GM12891 (cell line): ENCODE results near the gene UNCX.

Source experiments
- DNase-seq: peaks from one replicate; pipeline ENCODE4 v3.0.0; 2011; ENCODE audit warnings: low spot score; ENCODE audit not compliant: insufficient read length
- FAIRE-seq: peaks from 2 replicates; lab custom pipeline; 2011; peaks lifted over from hg19 to GRCh38; lab: Jason Lieb, UNC
- PAX5 ChIP-seq: IDR thresholded peaks from 2 replicates; pipeline ENCODE4 v1.6.1; 2011; ENCODE audit warnings: low read length, moderate library complexity, mild to moderate bottlenecking; ENCODE audit not compliant: insufficient read depth, severe bottlenecking
- POLR2A ChIP-seq: IDR thresholded peaks from 2 replicates; pipeline ENCODE4 v1.6.1; 2011; ENCODE audit warnings: low read depth, low read length, control low read depth
- POLR2AphosphoS5 ChIP-seq: IDR thresholded peaks from 2 replicates; pipeline ENCODE4 v1.6.1; 2011; ENCODE audit warnings: low read depth, low read length, control low read depth
- POU2F2 ChIP-seq: IDR thresholded peaks from 2 replicates; pipeline ENCODE4 v1.6.1; 2011; ENCODE audit warnings: low read depth, mild to moderate bottlenecking, control low read depth, low read length, moderate library complexity
- SPI1 ChIP-seq: IDR thresholded peaks from 2 replicates; pipeline ENCODE4 v1.6.1; 2011; ENCODE audit warnings: low read depth, low read length, control low read depth
- TAF1 ChIP-seq: IDR thresholded peaks from 2 replicates; pipeline ENCODE4 v1.6.1; 2011; ENCODE audit warnings: low read depth, low read length, control low read depth

The UNCX gene

DNA sequence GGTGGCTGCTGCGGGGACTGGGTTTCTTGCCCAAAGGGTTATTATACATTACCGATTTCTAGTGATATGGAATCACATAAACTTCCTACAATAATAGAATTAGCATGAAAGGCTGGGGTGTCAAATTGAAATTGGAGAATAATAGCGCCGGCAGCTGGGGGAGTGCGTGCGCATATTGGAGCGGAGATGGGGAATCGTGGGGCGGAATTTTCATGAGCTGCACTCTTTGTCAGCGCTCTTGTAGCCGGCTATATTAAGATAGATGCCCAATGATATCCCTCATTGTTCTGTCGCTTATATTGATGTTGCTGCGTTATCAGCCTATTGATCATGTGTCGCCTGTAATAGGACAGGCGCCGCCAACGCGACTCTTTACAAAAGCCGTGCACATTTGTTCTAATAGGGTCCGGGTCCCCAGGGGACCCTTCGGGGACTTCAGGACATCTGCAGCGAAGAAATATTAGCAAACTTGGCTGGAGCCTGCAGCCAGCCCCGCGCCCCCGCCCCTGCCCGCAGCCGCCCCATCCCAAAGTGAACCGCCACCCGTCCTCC, 5.1 kb downstream of the UNCX start:
- no peak for TF ChIP-seq POLR2AphosphoS5
- no peak for TF ChIP-seq POU2F2
- TF ChIP-seq SPI1, result no peak
- TF ChIP-seq PAX5, result no peak
- TF ChIP-seq POLR2A, result no peak
- no peak for TF ChIP-seq TAF1
- FAIRE-seq (no peak), DNase-seq (no peak)

DNA sequence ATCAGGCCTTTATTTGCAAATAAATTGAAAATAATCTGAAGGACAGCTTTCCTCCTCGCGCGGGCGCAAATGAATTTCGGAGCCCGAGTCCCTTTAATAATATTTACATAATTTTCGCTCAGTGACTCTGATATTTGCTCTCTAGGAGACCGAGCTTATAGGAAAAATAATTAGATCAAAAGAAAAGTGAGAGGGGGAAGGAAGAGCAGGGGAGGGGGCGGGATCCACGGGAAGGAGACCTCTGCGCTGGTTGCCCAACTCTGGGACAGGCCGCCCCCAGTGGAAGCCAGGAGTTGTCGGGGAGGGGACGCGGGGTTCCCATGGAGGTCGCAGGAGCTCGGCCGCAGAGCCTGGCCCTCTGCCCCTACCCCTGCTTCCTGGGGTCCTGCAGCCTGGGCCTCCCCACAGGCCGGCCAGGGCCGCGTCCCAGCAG, 5.8 kb downstream of the UNCX start:
- no peak for FAIRE-seq
- DNase-seq, result no peak
- no peak for TF ChIP-seq POLR2AphosphoS5
- no peak for TF ChIP-seq TAF1
- TF ChIP-seq POLR2A, result no peak
- TF ChIP-seq SPI1, result no peak
- TF ChIP-seq POU2F2, result no peak
- TF ChIP-seq PAX5, result no peak

DNA sequence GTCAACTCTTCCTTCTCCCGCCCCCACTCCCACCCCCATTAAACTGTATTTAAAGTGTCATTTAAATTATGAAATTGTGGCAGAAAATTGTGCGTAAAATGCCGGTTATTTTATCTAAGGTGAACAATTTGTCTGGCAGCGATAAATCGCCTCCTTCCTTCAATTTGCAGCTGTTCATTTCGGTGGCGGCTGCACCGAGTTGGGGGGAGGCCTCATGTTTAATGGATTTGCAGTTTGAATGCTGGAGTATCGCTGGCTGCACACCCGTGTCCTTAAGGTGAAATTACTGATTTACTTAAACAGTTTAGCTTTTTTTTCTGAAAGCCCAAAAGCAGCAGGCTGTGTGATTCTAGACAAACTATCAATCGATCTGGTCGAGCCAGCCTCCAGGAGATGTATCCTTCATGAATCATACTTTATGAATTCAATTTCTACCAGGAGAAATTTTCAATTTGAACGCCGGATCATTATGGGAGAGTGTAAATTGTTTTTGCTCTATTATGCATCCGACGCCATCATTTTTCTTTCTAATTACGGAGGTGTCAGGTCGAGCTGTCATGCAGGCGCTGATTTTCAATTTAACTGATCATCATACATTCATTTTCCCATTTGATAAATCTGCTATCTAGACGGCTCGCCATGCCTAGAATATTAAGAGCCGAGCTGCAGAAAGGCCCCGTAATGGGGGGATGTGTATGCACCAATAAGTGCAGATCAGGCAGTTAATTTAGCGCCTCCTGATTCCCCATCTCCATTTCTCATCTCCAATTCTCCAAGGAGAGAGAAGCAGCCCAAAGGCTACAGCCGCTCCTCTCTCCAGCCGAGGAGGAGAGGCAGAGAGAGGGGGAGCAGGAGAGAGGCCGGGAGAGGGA, 6.5 kb downstream of the UNCX start:
- no peak for DNase-seq
- TF ChIP-seq POU2F2, result no peak
- no peak for TF ChIP-seq PAX5
- TF ChIP-seq POLR2AphosphoS5, result no peak
- TF ChIP-seq POLR2A, result no peak
- no peak for TF ChIP-seq TAF1
- FAIRE-seq, result no peak

DNA sequence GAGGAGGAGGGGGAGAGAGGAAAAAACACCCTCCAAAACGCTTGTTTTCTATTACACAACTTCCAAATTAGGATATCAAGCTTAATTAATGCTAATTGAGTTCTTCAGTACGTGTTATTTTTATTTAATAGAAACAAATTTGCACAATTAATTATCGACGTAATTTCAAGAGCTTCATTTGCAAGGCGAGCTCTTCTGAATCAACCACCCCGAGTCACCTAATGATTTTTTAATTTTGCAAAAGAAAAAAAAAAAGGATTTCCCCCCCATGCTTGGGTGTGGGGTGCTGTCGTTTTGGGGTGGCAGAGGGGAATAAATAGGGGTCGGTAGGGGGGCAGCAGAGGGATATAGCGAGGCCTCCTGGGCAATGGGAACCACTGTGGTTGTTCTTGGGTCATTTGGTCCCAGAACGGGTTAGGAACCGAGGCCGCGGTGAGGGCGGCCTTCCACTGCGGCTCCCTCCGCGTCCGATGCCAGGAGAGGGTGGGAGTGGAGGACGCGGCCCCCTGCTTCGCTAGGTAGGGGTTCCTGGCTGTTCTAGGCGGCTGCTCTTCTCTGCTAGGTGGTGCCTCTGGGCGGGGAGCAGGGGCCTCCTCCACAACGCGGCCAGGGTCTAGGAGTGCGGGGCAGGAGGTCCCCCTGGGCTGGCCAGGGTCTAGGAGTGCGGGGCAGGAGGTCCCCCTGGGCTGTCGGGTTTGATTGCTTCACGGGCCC, 7.3 kb downstream of the UNCX start:
- TF ChIP-seq POLR2A (no peak), TAF1 (no peak), SPI1 (no peak), PAX5 (no peak), POLR2AphosphoS5 (no peak), POU2F2 (no peak)
- FAIRE-seq, result no peak

DNA sequence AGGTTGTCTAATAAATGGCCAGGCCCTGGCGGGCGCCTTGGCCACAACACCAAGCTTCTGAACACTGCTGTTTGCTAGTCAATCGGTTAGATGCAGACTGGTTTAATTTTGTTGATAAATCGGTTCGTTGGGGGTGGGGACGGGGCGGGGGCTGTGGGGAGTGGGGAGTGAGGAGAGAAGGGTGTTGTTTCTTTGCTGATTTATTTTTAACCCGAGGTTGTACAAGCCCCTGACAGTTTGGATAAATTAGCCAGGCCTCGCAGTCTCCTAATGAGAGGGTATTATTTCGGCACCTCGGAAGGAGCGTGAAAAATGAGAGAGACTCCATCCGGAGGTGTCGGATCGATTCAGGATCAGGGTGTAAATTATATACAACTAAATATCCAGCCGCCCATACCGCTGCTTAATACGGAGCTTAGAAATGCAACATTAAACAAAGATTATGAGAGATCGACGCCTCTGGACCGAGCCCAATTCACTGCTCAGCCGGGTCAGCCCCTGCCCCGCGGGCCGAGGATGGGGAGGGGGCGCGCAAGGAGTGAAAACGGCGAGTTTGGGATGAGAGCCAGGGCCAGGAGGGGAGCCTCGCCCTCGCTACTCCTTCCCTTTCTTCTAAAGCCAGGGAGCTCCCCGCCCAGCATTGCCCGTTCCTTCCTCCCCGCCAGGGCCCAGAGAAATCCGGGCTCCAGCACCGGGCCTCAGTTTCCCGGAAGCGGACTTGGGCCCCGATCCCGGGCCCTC, 8.0 kb downstream of the UNCX start:
- FAIRE-seq (no peak), DNase-seq (no peak)
- TF ChIP-seq TAF1 (no peak), PAX5 (no peak)

More for the DNA sequence above, 7.3 kb downstream of the UNCX start:
- no peak for DNase-seq

DNA sequence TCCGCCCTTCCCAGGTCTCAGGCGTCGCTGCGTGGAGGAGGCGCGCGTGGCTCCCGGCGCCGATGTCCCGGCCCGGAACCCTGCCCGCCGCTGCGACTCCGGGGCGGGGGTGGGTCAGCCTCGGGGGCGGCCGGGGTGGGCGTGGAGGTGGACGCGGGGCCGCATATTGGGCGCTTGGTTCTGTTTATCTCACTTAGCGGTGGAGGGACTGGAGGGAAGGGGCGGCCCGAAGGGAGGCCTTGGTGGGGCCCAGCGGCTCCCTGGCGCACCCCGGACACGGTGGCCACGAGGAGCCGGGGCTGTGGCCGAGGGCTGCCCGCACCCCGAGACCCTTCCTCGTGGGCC, 8.6 kb downstream of the UNCX start:
- no peak for FAIRE-seq
- TF ChIP-seq SPI1, result no peak
- no peak for TF ChIP-seq POU2F2
- TF ChIP-seq POLR2AphosphoS5, result no peak
- TF ChIP-seq POLR2A, result no peak
- no peak for TF ChIP-seq TAF1
- TF ChIP-seq PAX5, result no peak
- no peak for DNase-seq

DNA sequence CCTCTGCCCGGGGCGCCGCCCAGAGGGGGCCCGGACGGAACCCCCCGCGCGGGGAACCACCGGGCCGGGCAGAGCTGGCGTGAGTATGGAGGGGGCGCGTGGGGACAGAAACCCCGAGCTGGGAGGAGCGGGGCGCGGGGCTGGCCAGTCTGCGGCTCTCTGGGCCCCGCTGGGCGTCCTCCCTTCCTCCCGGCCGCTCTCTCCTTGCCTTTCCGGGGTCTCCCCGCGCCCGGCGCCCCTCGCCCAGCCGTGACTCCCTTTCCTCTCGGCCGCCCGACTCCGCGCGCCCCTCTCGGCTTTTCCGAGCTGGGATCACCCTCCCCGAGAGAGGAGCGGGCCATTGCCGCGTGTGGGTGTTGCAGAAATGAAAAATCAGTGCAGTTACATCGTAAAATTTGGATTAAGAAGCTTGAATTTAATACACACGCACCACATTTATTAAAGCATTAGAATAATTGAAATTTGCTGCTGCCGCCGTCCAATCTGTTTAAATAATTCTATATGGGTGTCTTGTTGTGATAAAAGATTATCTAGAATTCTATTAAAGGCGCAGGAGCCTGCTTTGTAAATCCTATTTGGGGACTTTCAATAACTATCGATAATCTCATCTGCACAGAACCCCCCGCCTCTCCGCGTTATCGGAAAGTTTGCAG, 9.1 kb downstream of the UNCX start:
- FAIRE-seq (no peak), DNase-seq (no peak)
- TF ChIP-seq POLR2A (no peak), PAX5 (no peak), TAF1 (no peak), POLR2AphosphoS5 (no peak)

DNA sequence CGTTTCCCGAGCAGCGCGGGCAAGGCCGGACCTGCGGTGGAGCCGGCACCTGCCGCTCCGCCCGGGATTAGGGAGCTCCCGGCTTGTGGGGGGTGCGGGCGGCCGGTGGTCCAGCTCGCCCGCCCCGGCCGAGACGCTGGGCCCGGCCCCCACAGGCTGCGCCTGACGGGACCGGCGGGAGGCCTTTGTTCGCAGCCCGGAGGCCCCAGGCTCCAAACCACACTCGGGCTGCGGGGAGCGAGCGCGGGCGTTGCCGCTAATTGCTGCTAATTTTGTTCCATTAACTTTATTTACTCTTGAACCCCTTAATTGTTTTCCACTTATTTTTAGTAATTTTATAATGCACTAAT, 9.6 kb downstream of the UNCX start:
- TF ChIP-seq TAF1 (no peak), POLR2A (no peak), POU2F2 (no peak), SPI1 (no peak), PAX5 (no peak), POLR2AphosphoS5 (no peak)
- DNase-seq (no peak), FAIRE-seq (no peak)

DNA sequence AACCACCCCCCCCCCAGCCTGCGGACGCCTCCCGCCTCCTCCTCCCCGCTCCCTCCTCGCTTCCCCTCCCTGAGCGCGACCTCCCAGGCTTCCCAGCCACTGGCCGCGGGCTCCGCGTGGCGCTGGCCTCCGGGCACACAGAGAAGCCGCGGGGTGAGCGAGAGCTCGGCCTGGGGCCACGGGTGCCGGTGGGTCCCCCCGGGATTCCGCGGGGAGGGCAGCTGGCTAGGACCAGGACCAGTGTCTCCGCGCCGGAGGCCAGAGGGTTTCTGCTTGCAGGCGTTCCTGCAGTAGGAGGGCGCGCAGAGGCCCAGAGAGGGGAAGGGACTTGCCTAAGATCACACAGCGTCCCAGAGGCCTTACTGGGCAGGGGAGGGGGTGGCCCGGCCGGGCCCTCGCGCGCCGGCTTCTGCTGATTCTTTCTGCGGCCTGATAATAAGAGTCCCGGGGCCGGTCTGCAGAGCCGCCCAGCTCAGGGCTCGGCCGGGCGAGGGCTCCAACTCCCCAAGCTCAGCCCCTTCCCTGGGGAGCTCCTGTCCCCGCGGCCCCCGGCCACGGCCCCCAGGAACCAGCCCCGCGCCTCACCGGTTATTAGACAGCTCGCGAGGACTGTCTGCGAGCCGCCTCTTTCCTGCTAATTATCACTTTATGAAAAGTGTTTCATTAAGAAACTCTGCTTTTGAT, 10.1 kb downstream of the UNCX start:
- TF ChIP-seq POU2F2 (no peak), SPI1 (no peak), POLR2AphosphoS5 (no peak), TAF1 (no peak), PAX5 (no peak), POLR2A (no peak)
- FAIRE-seq (no peak), DNase-seq (no peak)
